IMR-90 (cell line): ENCODE measurements around the gene OAS1. TPM values are rescaled to one million over a fixed set of nuclear protein-coding genes. Genes with fewer than 3 reads are reported as not detected.

Experiments
- ATAC-seq: fragments of 200-7000 bp; cut with Tn5 transposase; 2 replicates; pipeline ENCODE4 v1.9.1; 2020; ENCODE audit warnings: low read depth, mild to moderate bottlenecking, moderate library complexity
- BruUV-seq: library from RNA; stranded (reverse); fragments of 400-500 nt; replicated peaks from 2 replicates; lab custom pipeline; 2021; lab: Mats Ljungman, UMichigan
- CTCF ChIA-PET: fragments of 300-600 bp; formaldehyde crosslinking; extraction: SDS; loops from one replicate; lab custom pipeline; 2021; ENCODE audit warnings: antibody characterized with exemption; lab: Yijun Ruan, JAX
- POLR2A ChIA-PET: fragments of 300-600 bp; sonication (Branson Sonifier 250); formaldehyde crosslinking; loops from one replicate; lab custom pipeline; 2022; ENCODE audit warnings: antibody characterized with exemption; ENCODE audit not compliant: unreplicated experiment; lab: Charles Lee
- DNase-seq: peaks from one replicate; pipeline ENCODE4 v3.0.0; 2013
- H2AFZ ChIP-seq: replicated peaks from 2 replicates; pipeline ENCODE3; 2013; ENCODE audit warnings: low read length, mild to moderate bottlenecking; ENCODE audit not compliant: poor library complexity
- H2AK5ac ChIP-seq: 2 replicates; pipeline ENCODE4 v1.6.1; 2013; ENCODE audit warnings: low read depth, low read length, inconsistent platforms
- H2AK9ac ChIP-seq: replicated peaks from 2 replicates; pipeline ENCODE3; 2013; ENCODE audit warnings: mild to moderate bottlenecking, low read depth, low read length, moderate library complexity; ENCODE audit not compliant: poor library complexity
- H2BK120ac ChIP-seq: 2 replicates; pipeline ENCODE4 v1.6.1; 2013; ENCODE audit warnings: low read depth, low read length, inconsistent platforms
- H2BK15ac ChIP-seq: 3 replicates; pipeline ENCODE4 v1.6.1; 2013; ENCODE audit warnings: low read depth, low read length, inconsistent platforms
- H2BK20ac ChIP-seq: 2 replicates; pipeline ENCODE4 v1.6.1; 2013; ENCODE audit warnings: low read depth, mild to moderate bottlenecking, inconsistent platforms, low read length, moderate library complexity
- H2BK5ac ChIP-seq: 2 replicates; pipeline ENCODE4 v1.6.1; 2013; ENCODE audit warnings: mild to moderate bottlenecking, low read depth, low read length, inconsistent platforms; ENCODE audit not compliant: poor library complexity, severe bottlenecking
- H3K14ac ChIP-seq: replicated peaks from 2 replicates; pipeline ENCODE4 v1.6.1; 2013; ENCODE audit warnings: low read depth, low read length, inconsistent platforms
- H3K18ac ChIP-seq: 2 replicates; pipeline ENCODE4 v1.6.1; 2013; ENCODE audit warnings: low read depth, low read length, control low read depth
- H3K23ac ChIP-seq: 2 replicates; pipeline ENCODE4 v1.6.1; 2013; ENCODE audit warnings: low read depth, low read length, inconsistent platforms
- H3K27ac ChIP-seq: 2 replicates; pipeline ENCODE4 v1.5.1; 2013; ENCODE audit warnings: mild to moderate bottlenecking, control low read depth, low read length; ENCODE audit not compliant: insufficient read depth
- H3K27me3 ChIP-seq: 2 replicates; pipeline ENCODE4 v1.6.1; 2013; ENCODE audit warnings: low read length; ENCODE audit not compliant: control insufficient read depth, insufficient read depth
- H3K36me3 ChIP-seq: 2 replicates; pipeline ENCODE4 v1.6.1; 2013; ENCODE audit warnings: low read length, mixed read lengths; ENCODE audit not compliant: control insufficient read depth, insufficient read depth
- H3K4ac ChIP-seq: 2 replicates; pipeline ENCODE4 v1.6.1; 2013; ENCODE audit warnings: low read depth, low read length, inconsistent platforms
- H3K4me1 ChIP-seq: 2 replicates; pipeline ENCODE4 v1.6.1; 2013; ENCODE audit warnings: low read length, mixed read lengths; ENCODE audit not compliant: control insufficient read depth, insufficient read depth
- H3K4me2 ChIP-seq: 2 replicates; pipeline ENCODE4 v1.6.1; 2013; ENCODE audit warnings: low read depth, mild to moderate bottlenecking, control low read depth, low read length, moderate library complexity
- H3K4me3 ChIP-seq: 2 replicates; pipeline ENCODE4 v1.5.1; 2013; ENCODE audit warnings: low read depth, mild to moderate bottlenecking, control low read depth, low read length, moderate library complexity; ENCODE audit not compliant: insufficient read depth
- H3K56ac ChIP-seq: 2 replicates; pipeline ENCODE4 v1.6.1; 2013; ENCODE audit warnings: low read length, inconsistent platforms; ENCODE audit not compliant: insufficient read depth; ENCODE audit errors: extremely low read depth
- H3K79me1 ChIP-seq, 2 experiments: 2 replicates each; pipeline ENCODE4 v1.6.1; 2013; ENCODE audit warnings: low read length in 2 of 2, inconsistent platforms in 1 of 2, low read depth in 1 of 2
- H3K9ac ChIP-seq: 2 replicates; pipeline ENCODE4 v1.6.1; 2013; ENCODE audit warnings: low read depth, low read length, control low read depth
- H3K9me1 ChIP-seq: 2 replicates; pipeline ENCODE4 v1.6.1; 2013; ENCODE audit warnings: low read length, inconsistent platforms; ENCODE audit not compliant: insufficient read depth
- H3K9me3 ChIP-seq: 2 replicates; pipeline ENCODE4 v1.6.1; 2013; ENCODE audit warnings: low read length; ENCODE audit not compliant: control insufficient read depth, insufficient read depth
- H4K20me1 ChIP-seq: 2 replicates; pipeline ENCODE4 v1.6.1; 2013; ENCODE audit warnings: low read length, inconsistent platforms; ENCODE audit not compliant: insufficient read depth
- H4K5ac ChIP-seq: 2 replicates; pipeline ENCODE4 v1.6.1; 2013; ENCODE audit warnings: mild to moderate bottlenecking, low read depth, low read length, control low read depth
- H4K8ac ChIP-seq, 2 experiments: 2 replicates each; pipeline ENCODE4 v1.6.1; 2013; ENCODE audit warnings: low read depth in 2 of 2, low read length in 2 of 2, control low read depth in 1 of 2, inconsistent platforms in 1 of 2
- H4K91ac ChIP-seq: 2 replicates; pipeline ENCODE4 v1.6.1; 2013; ENCODE audit warnings: low read depth, low read length, inconsistent platforms; ENCODE audit not compliant: insufficient read depth
- BHLHE40 ChIP-seq: fragments of 150-350 bp; IDR thresholded peaks from 2 replicates; pipeline ENCODE4 v1.6.1; 2016; ENCODE audit warnings: mild to moderate bottlenecking, low read depth, low read length
- CEBPB ChIP-seq: IDR thresholded peaks from 2 replicates; pipeline ENCODE4 v1.6.1; 2012; ENCODE audit warnings: low read depth, low read length, improper control_type of control experiment
- CHD1 ChIP-seq: IDR thresholded peaks from 2 replicates; pipeline ENCODE4 v1.6.1; 2012; ENCODE audit warnings: low read depth, low read length, improper control_type of control experiment
- CTCF ChIP-seq: conservative IDR thresholded peaks from 2 replicates; pipeline ENCODE4 v1.5.1; 2012; ENCODE audit warnings: mild to moderate bottlenecking, low read depth, low read length, improper control_type of control experiment
- ELK1 ChIP-seq: fragments of 150-350 bp; IDR thresholded peaks from 2 replicates; pipeline ENCODE4 v1.6.1; 2016; ENCODE audit warnings: low read depth, mild to moderate bottlenecking, low read length, moderate library complexity, borderline replicate concordance
- FOS ChIP-seq: fragments of 150-350 bp; IDR thresholded peaks from 2 replicates; pipeline ENCODE4 v1.6.1; 2016; ENCODE audit warnings: low read depth, low read length
- MAFK ChIP-seq: IDR thresholded peaks from 2 replicates; pipeline ENCODE4 v1.6.1; 2012; ENCODE audit warnings: low read depth, low read length, improper control_type of control experiment
- MAZ ChIP-seq: IDR thresholded peaks from 2 replicates; pipeline ENCODE4 v1.6.1; 2012; ENCODE audit warnings: low read depth, mild to moderate bottlenecking, low read length, improper control_type of control experiment, moderate library complexity, borderline replicate concordance
- NFE2L2 ChIP-seq: fragments of 150-350 bp; IDR thresholded peaks from 2 replicates; pipeline ENCODE4 v1.6.1; 2016; ENCODE audit warnings: low read depth, mild to moderate bottlenecking, low read length
- POLR2A ChIP-seq: IDR thresholded peaks from 2 replicates; pipeline ENCODE4 v1.6.1; 2012; ENCODE audit warnings: mild to moderate bottlenecking, low read depth, low read length
- RCOR1 ChIP-seq: IDR thresholded peaks from 2 replicates; pipeline ENCODE4 v1.6.1; 2012; ENCODE audit warnings: mild to moderate bottlenecking, low read length, improper control_type of control experiment; ENCODE audit not compliant: insufficient replicate concordance
- SMC3 ChIP-seq: fragments of 150-350 bp; IDR thresholded peaks from 2 replicates; pipeline ENCODE4 v1.6.1; 2016; ENCODE audit warnings: low read depth, mild to moderate bottlenecking, antibody characterized with exemption, low read length, moderate library complexity
- USF2 ChIP-seq: fragments of 150-350 bp; IDR thresholded peaks from 2 replicates; pipeline ENCODE4 v1.6.1; 2017; ENCODE audit warnings: mild to moderate bottlenecking, antibody characterized with exemption, low read length, low read depth
- WGBS, 2 experiments: methylation state at CpG; one replicate each; pipeline versions ENCODE4 v1.1.5 to v1.1.7; 2013; ENCODE audit warnings: missing lambda C conversion rate in 2 of 2; ENCODE audit not compliant: insufficient read length in 1 of 2; ENCODE audit errors: extremely low coverage in 2 of 2; 5-methylcytosine and 5-hydroxymethylcytosine counted together
- dilution Hi-C: fragments of 300-500 bp; cut with HindIII; formaldehyde crosslinking; loops from one replicate; pipeline ENCODE4 v1.14.3; 2018; ENCODE audit warnings: low sequenced_read_pairs; ENCODE audit not compliant: unreplicated experiment
- in situ Hi-C: fragments of 300-500 bp; cut with MboI; formaldehyde crosslinking; loops from 3 replicates; pipeline ENCODE4 v1.14.3; 2019; ENCODE audit warnings: low sequenced_read_pairs, inconsistent platforms, mixed read lengths
- intact Hi-C: fragments of 100-400 bp; cut with micrococcal nuclease; formaldehyde crosslinking; loops from 2 replicates; pipeline ENCODE4 v1.10.0; 2022
- polyA plus RNA-seq, 3 experiments: library from polyadenylated mRNA; depleted of rRNA; stranded (reverse); fragments of >200 nt; gene quantifications; 2 replicates each; pipeline ENCODE4 v1.2.3, GENCODE V29; 2012; ENCODE audit warnings: low replicate concordance in 1 of 3
- total RNA-seq: library from RNA; depleted of rRNA; stranded (reverse); fragments of >200 nt; gene quantifications from 2 replicates; pipeline ENCODE4 v1.2.3, GENCODE V29; 2012

OAS1 gene
- total and polyA plus RNA-seq, 2 of the 4 experiments (the other 2 are of a cell fraction): not detected

- H4K91ac ChIP-seq: no peak overlapping the region
- WGBS, 2 experiments: no CpG with 5 or more reads among the region's 3 CpGs
- no peak overlapping the region for H4K5ac ChIP-seq
- H2BK20ac ChIP-seq: no peak overlapping the region
- POLR2A ChIA-PET: no interaction called here
- H4K20me1 ChIP-seq: no peaks in the 10 kb centered on the region
- DNase-seq: no peak
- H3K9me3 ChIP-seq: no peaks in the 10 kb centered on the region
- no TSS peak for BruUV-seq
- no peaks in the 10 kb centered on the region for H3K27me3 ChIP-seq
- H3K23ac ChIP-seq: no peak overlapping the region
- H2AK5ac ChIP-seq: no peak overlapping the region
- H4K8ac ChIP-seq: no peak overlapping the region
- H3K36me3 ChIP-seq: no peaks in the 10 kb centered on the region
- TF ChIP-seq FOS (no peak), CTCF (no peak), CEBPB (no peak), USF2 (no peak), SMC3 (no peak), ELK1 (no peak), BHLHE40 (no peak), MAZ (no peak), MAFK (no peak), POLR2A (no peak), NFE2L2 (no peak), CHD1 (no peak), RCOR1 (no peak)
- H2AK9ac ChIP-seq: no peak overlapping the region
- no peak overlapping the region for H3K4ac ChIP-seq
- dilution Hi-C loops: no loop called here
- no peak overlapping the region for H2AFZ ChIP-seq
- in situ Hi-C loops: no loop called here
- no peak overlapping the region for H3K27ac ChIP-seq
- CTCF ChIA-PET: no interaction called here
- intact Hi-C loops: no loop called here
- no peak overlapping the region for H3K4me2 ChIP-seq
- H3K9ac ChIP-seq: no peak overlapping the region
- H2BK120ac ChIP-seq: no peak overlapping the region
- no peak overlapping the region for H2BK5ac ChIP-seq
- no peaks in the 10 kb centered on the region for H3K9me1 ChIP-seq
- no peak overlapping the region for H2BK15ac ChIP-seq
- no peak overlapping the region for H3K18ac ChIP-seq
- no peaks in the 10 kb centered on the region for H3K79me1 ChIP-seq
- H3K4me1 ChIP-seq: no peaks in the 10 kb centered on the region
- no peak overlapping the region for H3K14ac ChIP-seq
- H3K56ac ChIP-seq: no peak overlapping the region
- ATAC-seq: no peak
- no peak overlapping the region for H3K4me3 ChIP-seq
Observed at GRCh38 chr12:112927475-112927874, 20.7 kb downstream of the OAS1 start.
